Adrenal gland (tissue), 5 donors: ENCODE measurements around the gene MAGI2.

ENCODE experiments used
- POLR2A ChIP-seq, 2 donors: fragments of 450-650 bp; IDR thresholded peaks; one replicate each; pipeline ENCODE4 v1.6.1; 2017; ENCODE audit warnings: antibody characterized with exemption in 2 of 2, mild to moderate bottlenecking in 2 of 2, moderate library complexity in 1 of 2
- TF ChIP-seq, protein P1 (sequence below), 6 experiments: fragments of 450-650 bp in 4 of 6; fragments of 200-600 bp in 2 of 6; sonication (generic) in 1 of 6; IDR thresholded peaks; 1 replicate in 5 of 6; 2 replicates in 1 of 6; pipeline versions ENCODE4 v1.5.1 to v1.8.0; 2016 to 2021; ENCODE audit warnings: antibody characterized with exemption in 6 of 6, mild to moderate bottlenecking in 2 of 6, moderate library complexity in 1 of 6
- donor health status: DM: no; HTN: no; CAD: no.

DNA sequence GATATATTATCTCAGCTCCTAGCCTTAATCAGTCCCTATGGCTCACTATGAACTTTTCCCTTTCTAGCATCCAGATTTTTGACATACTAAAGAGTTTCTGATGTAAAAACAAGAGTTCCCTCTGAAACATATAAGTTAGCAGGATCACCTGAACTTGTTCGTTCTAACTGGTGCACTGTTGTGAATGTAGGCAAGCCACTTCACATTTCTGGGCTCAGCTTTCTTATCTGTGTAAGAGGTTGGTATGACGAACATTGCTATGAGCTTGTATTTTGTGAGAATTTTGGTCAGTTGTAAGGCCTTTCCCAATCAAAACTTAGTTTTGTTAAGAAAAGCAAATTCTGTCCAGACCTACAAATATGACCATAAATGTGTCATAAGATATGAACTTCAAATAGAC, 46.1 kb downstream of the MAGI2 start:
- TF ChIP-seq POLR2A (IDR thresholded peaks at IDR 0.05), result no peak
- TF ChIP-seq, protein P1, sequence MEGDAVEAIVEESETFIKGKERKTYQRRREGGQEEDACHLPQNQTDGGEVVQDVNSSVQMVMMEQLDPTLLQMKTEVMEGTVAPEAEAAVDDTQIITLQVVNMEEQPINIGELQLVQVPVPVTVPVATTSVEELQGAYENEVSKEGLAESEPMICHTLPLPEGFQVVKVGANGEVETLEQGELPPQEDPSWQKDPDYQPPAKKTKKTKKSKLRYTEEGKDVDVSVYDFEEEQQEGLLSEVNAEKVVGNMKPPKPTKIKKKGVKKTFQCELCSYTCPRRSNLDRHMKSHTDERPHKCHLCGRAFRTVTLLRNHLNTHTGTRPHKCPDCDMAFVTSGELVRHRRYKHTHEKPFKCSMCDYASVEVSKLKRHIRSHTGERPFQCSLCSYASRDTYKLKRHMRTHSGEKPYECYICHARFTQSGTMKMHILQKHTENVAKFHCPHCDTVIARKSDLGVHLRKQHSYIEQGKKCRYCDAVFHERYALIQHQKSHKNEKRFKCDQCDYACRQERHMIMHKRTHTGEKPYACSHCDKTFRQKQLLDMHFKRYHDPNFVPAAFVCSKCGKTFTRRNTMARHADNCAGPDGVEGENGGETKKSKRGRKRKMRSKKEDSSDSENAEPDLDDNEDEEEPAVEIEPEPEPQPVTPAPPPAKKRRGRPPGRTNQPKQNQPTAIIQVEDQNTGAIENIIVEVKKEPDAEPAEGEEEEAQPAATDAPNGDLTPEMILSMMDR (IDR thresholded peaks at IDR 0.05), result no peak
